ENCODE results near the gene NEDD4. TPM values are rescaled to one million over a fixed set of nuclear protein-coding genes. Genes with fewer than 3 reads are reported as not detected.

Gene NEDD4
- total and polyA plus RNA-seq, 10 of the 15 experiments (the other 5 are each of a cell fraction or from before 2014, with no cell fraction given), result 1.3 to 7.7 (median 4.4) TPM

DNA sequence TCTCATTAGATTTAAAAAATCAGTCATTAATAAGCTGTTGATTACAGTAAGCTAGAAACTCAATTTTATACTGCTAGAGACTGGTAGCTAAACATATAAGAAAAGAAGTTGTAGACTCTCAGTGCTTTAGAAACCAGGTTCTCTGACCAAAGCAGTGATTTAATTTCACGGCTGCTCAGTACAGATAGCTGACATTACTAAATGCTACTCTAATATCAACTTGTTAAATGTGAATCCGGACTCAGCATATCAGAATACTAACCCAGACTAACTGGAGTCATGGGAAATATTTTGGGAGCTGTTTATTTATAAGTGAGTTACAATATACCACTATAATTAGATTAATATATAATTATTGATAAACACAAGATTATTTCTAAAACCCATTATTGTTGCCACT is 80.4 kb downstream of the NEDD4 start (continued):
- no peak for TF ChIP-seq ELK1 (IDR thresholded peaks at IDR 0.05; ENCODE audit: low read depth, low read length)
- TF ChIP-seq BRCA1 (IDR thresholded peaks at IDR 0.05; ENCODE audit: low read depth, low read length), result no peak
- no peak for TF ChIP-seq FOS (IDR thresholded peaks at IDR 0.05; ENCODE audit: borderline replicate concordance, extremely low read depth, insufficient read length)
- TF ChIP-seq, protein P1, sequence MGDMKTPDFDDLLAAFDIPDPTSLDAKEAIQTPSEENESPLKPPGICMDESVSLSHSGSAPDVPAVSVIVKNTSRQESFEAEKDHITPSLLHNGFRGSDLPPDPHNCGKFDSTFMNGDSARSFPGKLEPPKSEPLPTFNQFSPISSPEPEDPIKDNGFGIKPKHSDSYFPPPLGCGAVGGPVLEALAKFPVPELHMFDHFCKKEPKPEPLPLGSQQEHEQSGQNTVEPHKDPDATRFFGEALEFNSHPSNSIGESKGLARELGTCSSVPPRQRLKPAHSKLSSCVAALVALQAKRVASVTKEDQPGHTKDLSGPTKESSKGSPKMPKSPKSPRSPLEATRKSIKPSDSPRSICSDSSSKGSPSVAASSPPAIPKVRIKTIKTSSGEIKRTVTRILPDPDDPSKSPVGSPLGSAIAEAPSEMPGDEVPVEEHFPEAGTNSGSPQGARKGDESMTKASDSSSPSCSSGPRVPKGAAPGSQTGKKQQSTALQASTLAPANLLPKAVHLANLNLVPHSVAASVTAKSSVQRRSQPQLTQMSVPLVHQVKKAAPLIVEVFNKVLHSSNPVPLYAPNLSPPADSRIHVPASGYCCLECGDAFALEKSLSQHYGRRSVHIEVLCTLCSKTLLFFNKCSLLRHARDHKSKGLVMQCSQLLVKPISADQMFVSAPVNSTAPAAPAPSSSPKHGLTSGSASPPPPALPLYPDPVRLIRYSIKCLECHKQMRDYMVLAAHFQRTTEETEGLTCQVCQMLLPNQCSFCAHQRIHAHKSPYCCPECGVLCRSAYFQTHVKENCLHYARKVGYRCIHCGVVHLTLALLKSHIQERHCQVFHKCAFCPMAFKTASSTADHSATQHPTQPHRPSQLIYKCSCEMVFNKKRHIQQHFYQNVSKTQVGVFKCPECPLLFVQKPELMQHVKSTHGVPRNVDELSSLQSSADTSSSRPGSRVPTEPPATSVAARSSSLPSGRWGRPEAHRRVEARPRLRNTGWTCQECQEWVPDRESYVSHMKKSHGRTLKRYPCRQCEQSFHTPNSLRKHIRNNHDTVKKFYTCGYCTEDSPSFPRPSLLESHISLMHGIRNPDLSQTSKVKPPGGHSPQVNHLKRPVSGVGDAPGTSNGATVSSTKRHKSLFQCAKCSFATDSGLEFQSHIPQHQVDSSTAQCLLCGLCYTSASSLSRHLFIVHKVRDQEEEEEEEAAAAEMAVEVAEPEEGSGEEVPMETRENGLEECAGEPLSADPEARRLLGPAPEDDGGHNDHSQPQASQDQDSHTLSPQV (IDR thresholded peaks at IDR 0.05), result no peak
- TF ChIP-seq, protein P2, sequence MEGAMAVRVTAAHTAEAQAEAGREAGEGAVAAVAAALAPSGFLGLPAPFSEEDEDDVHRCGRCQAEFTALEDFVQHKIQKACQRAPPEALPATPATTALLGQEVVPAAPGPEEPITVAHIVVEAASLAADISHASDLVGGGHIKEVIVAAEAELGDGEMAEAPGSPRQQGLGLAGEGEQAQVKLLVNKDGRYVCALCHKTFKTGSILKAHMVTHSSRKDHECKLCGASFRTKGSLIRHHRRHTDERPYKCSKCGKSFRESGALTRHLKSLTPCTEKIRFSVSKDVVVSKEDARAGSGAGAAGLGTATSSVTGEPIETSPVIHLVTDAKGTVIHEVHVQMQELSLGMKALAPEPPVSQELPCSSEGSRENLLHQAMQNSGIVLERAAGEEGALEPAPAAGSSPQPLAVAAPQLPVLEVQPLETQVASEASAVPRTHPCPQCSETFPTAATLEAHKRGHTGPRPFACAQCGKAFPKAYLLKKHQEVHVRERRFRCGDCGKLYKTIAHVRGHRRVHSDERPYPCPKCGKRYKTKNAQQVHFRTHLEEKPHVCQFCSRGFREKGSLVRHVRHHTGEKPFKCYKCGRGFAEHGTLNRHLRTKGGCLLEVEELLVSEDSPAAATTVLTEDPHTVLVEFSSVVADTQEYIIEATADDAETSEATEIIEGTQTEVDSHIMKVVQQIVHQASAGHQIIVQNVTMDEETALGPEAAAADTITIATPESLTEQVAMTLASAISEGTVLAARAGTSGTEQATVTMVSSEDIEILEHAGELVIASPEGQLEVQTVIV (IDR thresholded peaks at IDR 0.05; ENCODE audit: borderline replicate concordance, partially characterized antibody), result no peak

Measured in GM12878 (cell line).